RWPE1 (cell line): ENCODE results near the gene KRT35.

Experiments
- CTCF ChIA-PET: fragments of 350-600 bp; sonication (Branson Sonifier 250); formaldehyde crosslinking; extraction: SDS; loops from one replicate; lab custom pipeline; 2021; lab: Yijun Ruan, JAX
- POLR2A ChIA-PET: fragments of 400-600 bp; formaldehyde crosslinking; extraction: SDS; loops from one replicate; lab custom pipeline; 2020; ENCODE audit warnings: antibody characterized with exemption; ENCODE audit not compliant: low non-redundant PET; lab: Yijun Ruan, JAX
- DNase-seq: peaks from one replicate; pipeline ENCODE4 v3.0.0; 2012; ENCODE audit warnings: low spot score
- H3K27ac ChIP-seq: fragments of 450-650 bp; 2 replicates; pipeline ENCODE4 v1.5.1; 2017
- TF ChIP-seq, protein P1 (sequence below): fragments of 450-650 bp; conservative IDR thresholded peaks from 2 replicates; pipeline ENCODE4 v1.5.1; 2017; ENCODE audit warnings: low read depth, mild to moderate bottlenecking

Gene KRT35

GRCh38 chr17:41444640-41445039 lies 36.3 kb downstream of the KRT35 start:
- H3K27ac ChIP-seq = no peak overlapping the region
- TF ChIP-seq, protein P1, sequence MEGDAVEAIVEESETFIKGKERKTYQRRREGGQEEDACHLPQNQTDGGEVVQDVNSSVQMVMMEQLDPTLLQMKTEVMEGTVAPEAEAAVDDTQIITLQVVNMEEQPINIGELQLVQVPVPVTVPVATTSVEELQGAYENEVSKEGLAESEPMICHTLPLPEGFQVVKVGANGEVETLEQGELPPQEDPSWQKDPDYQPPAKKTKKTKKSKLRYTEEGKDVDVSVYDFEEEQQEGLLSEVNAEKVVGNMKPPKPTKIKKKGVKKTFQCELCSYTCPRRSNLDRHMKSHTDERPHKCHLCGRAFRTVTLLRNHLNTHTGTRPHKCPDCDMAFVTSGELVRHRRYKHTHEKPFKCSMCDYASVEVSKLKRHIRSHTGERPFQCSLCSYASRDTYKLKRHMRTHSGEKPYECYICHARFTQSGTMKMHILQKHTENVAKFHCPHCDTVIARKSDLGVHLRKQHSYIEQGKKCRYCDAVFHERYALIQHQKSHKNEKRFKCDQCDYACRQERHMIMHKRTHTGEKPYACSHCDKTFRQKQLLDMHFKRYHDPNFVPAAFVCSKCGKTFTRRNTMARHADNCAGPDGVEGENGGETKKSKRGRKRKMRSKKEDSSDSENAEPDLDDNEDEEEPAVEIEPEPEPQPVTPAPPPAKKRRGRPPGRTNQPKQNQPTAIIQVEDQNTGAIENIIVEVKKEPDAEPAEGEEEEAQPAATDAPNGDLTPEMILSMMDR = no peak
- POLR2A ChIA-PET = no interaction called here
- CTCF ChIA-PET = no interaction called here
- DNase-seq = no peak

- ChIA-PET CTCF (no interaction called here), POLR2A (no interaction called here)
- TF ChIP-seq, protein P1 = no peak
- no peak for DNase-seq
- H3K27ac ChIP-seq = no peak overlapping the region
Observed at GRCh38 chr17:41444186-41444585, 36.8 kb downstream of the KRT35 start.

- CTCF ChIA-PET = no interaction called here
- POLR2A ChIA-PET = no interaction called here
- no peak overlapping the region for H3K27ac ChIP-seq
- DNase-seq = no peak
- TF ChIP-seq, protein P1 = no peak
Observed at GRCh38 chr17:41442739-41443138, 38.2 kb downstream of the KRT35 start.

DNA sequence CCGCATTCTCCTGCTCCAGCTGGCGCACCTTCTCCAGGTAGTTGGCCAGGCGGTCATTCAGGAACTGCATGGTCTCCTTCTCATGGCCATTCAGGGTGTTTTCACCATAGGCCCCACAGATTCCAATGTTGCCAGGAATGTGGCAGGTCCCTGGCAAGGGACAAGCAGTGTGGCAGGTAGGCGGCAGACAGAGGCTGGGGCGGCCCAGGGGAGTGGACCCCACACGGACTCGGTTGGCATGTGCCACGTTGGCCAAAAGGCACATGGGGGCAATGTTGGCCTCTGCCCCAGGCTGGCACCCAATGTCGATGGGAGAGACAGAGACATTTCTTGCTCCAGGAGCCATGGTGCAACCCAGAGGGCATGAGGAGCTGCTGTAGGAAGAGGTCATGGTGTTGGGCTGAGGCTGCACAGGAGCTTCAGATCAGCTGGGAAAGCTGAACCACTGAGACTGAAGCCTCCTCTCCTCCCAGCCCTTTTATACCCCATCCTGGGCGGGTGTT lies 40.4 kb downstream of the KRT35 start, which contains the start of gene KRT38:
Gene KRT38 (minus strand): TSS at position 453 of the 503 bp plus-strand sequence. CDS start 62 bp downstream, at position 391.
- no peak within 1 kb of the TSS for H3K27ac ChIP-seq
- POLR2A ChIA-PET = no interaction called here
- TF ChIP-seq, protein P1 = no peak
- CTCF ChIA-PET = interaction anchor here (1.0 kb wide), 1 partner anchor 12 kb away, joined by 3 read pairs; no protein-coding TSS in a partner anchor
- DNase-seq = no peak

DNA sequence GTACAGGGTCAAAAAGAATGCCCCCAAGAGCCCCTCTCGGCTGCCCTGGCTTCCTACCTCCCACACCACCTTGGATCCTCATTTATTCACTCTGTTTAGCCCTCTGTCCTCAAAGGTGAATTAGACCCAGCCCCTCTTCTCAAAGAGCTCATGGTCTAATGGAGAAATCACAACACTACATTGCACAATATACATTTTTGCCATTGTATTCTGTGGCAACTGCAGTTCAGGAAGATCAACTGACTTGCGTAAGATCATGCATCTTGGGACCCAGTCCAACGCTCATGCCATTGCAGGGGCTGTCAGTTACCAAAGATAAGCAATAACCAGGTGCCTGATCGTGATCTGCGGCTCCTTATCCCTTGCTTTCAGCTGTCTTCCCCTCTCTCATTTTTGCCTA lies 41.6 kb downstream of the KRT35 start:
- CTCF ChIA-PET = interaction anchor here (0.6 kb wide), 1 partner anchor 1685 kb away, joined by 3 read pairs; no protein-coding TSS in a partner anchor
- POLR2A ChIA-PET = no interaction called here
- DNase-seq = no peak

DNA sequence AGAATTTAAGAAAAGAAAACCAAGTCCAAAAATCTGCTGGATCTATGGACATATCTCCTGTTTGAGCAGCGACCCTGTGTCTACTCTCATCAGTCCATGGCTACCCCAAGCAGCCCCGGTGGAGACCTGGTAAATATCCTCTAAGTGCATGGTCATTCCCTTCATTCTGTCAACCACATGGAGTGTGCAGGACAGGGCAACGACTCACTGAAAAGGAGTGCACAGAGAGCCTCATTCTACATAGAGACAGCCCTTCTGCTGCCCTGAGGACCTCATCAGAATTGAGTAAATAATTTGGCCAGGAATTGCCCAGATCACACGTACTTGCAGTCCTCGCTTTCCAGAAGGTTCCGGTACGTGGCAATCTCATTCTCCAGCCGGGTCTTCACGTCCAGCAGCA lies 43.2 kb downstream of the KRT35 start:
- TF ChIP-seq, protein P1 = no peak
- DNase-seq = no peak
- POLR2A ChIA-PET = no interaction called here
- CTCF ChIA-PET = no interaction called here
- no peak overlapping the region for H3K27ac ChIP-seq

More for the DNA sequence above, 41.6 kb downstream of the KRT35 start:
- no peak overlapping the region for H3K27ac ChIP-seq
- TF ChIP-seq, protein P1 = no peak

DNA sequence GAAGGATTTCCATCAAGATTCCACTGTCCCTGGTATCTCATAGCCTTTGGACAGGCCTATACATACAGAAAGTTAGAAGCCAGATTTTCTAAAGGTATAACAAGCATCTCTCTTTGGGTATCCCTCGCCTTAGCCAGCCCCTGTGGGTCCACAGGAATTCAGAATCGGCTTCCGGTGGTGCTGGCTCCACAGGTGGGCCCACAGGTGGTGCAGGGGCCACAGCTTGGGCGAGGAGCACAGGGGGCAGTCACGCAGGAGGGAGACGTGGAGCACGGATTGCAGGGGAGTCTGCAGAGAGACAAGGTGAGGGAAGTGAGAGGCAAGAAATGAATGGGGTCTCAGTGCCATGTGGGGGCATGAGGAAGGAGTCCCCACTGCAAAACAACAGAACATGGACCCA lies 43.7 kb downstream of the KRT35 start:
- POLR2A ChIA-PET = no interaction called here
- CTCF ChIA-PET = no interaction called here

More for the DNA sequence above, 43.7 kb downstream of the KRT35 start:
- DNase-seq = no peak
- TF ChIP-seq, protein P1 = no peak
- H3K27ac ChIP-seq = no peak overlapping the region
